ENCODE measurements around the gene USP48.

USP48 gene

GRCh38 chr1:21764615-21765423 lies 18.1 kb downstream of the USP48 start:
- DNase-seq: peak; percentile 65 to 83
- Histone ChIP-seq H3K9me3 (no peaks in the 10 kb centered on the region), H3K27ac (peak overlapping the region; percentile 45 to 54), H3K4me3 (no peak overlapping the region), H3K4me1 (peaks cover 0 to 48% (median 26%) of the 10 kb centered on the region in 4 donors), H3K36me3 (no peaks in the 10 kb centered on the region), H3K27me3 (no peaks in the 10 kb centered on the region)
- intact Hi-C loops (cut with DNase I; ENCODE audit: low total_unique reads): no loop called here
- TF ChIP-seq, protein P1, sequence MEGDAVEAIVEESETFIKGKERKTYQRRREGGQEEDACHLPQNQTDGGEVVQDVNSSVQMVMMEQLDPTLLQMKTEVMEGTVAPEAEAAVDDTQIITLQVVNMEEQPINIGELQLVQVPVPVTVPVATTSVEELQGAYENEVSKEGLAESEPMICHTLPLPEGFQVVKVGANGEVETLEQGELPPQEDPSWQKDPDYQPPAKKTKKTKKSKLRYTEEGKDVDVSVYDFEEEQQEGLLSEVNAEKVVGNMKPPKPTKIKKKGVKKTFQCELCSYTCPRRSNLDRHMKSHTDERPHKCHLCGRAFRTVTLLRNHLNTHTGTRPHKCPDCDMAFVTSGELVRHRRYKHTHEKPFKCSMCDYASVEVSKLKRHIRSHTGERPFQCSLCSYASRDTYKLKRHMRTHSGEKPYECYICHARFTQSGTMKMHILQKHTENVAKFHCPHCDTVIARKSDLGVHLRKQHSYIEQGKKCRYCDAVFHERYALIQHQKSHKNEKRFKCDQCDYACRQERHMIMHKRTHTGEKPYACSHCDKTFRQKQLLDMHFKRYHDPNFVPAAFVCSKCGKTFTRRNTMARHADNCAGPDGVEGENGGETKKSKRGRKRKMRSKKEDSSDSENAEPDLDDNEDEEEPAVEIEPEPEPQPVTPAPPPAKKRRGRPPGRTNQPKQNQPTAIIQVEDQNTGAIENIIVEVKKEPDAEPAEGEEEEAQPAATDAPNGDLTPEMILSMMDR (IDR thresholded peaks at IDR 0.05): no peak

DNA sequence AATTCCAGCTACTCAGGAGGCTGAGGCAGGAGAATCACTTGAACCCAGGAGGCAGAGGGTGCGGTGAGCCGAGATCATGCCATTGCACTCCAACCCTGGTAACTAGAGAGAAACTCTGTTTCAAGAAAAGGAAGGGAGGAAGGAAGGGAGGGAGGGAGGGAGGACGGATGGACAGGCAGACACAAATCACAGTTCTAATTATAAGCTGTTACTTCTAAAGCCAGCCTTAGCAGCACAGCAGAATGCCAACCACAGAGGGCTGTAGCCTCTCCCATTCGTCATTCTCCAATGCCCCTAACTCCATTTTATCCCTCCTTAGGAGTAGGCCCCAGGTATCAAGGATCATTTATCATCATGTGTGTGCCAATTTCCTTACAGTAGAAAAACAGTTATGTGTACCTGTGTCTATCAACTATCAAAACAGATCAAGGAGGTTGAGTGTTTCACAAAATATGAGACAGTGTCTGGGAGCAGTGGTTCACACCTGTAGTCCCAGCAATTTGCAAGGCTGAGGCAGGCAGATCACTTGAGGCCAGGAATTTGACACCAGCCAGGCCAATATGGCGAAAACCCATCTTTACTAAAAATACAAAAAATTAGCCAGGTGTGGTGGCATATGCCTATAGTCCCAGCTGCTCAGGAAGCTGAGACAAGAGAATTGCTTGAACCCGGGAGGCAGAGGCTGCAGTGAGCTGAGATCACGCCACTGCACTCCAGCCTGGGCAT lies 19.1 kb downstream of the USP48 start:
- intact Hi-C loops (cut with DNase I; ENCODE audit: low total_unique reads): no loop called here
- Histone ChIP-seq H3K27ac (peak overlapping the region; percentile 45 to 54), H3K36me3 (no peaks in the 10 kb centered on the region), H3K9me3 (no peaks in the 10 kb centered on the region), H3K4me1 (peaks cover 0 to 57% (median 29%) of the 10 kb centered on the region in 4 donors), H3K27me3 (no peaks in the 10 kb centered on the region), H3K4me3 (no peak overlapping the region)
- no peak for DNase-seq
- TF ChIP-seq, protein P1 (IDR thresholded peaks at IDR 0.05): no peak

- intact Hi-C loops (cut with DNase I; ENCODE audit: low total_unique reads): no loop called here
These were observed 19.7 kb downstream of the USP48 start for GRCh38 chr1:21763236-21763635.

GRCh38 chr1:21762022-21762404 lies 20.9 kb downstream of the USP48 start:
- Histone ChIP-seq H3K4me1 (peaks cover 0 to 55% (median 28%) of the 10 kb centered on the region in 4 donors), H3K9me3 (no peaks in the 10 kb centered on the region), H3K27ac (no peak overlapping the region), H3K4me3 (no peak overlapping the region), H3K36me3 (no peaks in the 10 kb centered on the region), H3K27me3 (no peaks in the 10 kb centered on the region)
- TF ChIP-seq, protein P1 (IDR thresholded peaks at IDR 0.05): no peak
- DNase-seq: no peak
- intact Hi-C loops (cut with DNase I; ENCODE audit: low total_unique reads): no loop called here

More at GRCh38 chr1:21763236-21763635, 19.7 kb downstream of the USP48 start:
- Histone ChIP-seq H3K4me3 (no peak overlapping the region), H3K27ac (peak overlapping the region in 1 of 2 donors; percentile 54), H3K27me3 (no peaks in the 10 kb centered on the region), H3K36me3 (no peaks in the 10 kb centered on the region), H3K4me1 (peaks cover 0 to 59% (median 30%) of the 10 kb centered on the region in 4 donors), H3K9me3 (no peaks in the 10 kb centered on the region)
- no peak for DNase-seq
- TF ChIP-seq, protein P1 (IDR thresholded peaks at IDR 0.05): no peak

GRCh38 chr1:21761052-21761451 lies 21.9 kb downstream of the USP48 start:
- TF ChIP-seq, protein P1 (IDR thresholded peaks at IDR 0.05): no peak
- no peak for DNase-seq
- H3K27ac ChIP-seq: no peak overlapping the region
- no peaks in the 10 kb centered on the region for H3K9me3 ChIP-seq
- peaks cover 1 to 5% (median 4%) of the 10 kb centered on the region in 3 donors for H3K36me3 ChIP-seq
- no peak overlapping the region for H3K4me3 ChIP-seq
- H3K4me1 ChIP-seq: peaks cover 0 to 48% (median 26%) of the 10 kb centered on the region in 4 donors
- no peaks in the 10 kb centered on the region for H3K27me3 ChIP-seq
- intact Hi-C loops (cut with DNase I; ENCODE audit: low total_unique reads): no loop called here
